Mesothelial cell of epicardium (in vitro differentiated cells): ENCODE measurements around the gene CARNS1. TPM values are rescaled to one million over a fixed set of nuclear protein-coding genes. Genes with fewer than 3 reads are reported as not detected.

Experiments used
- DNase-seq, 2 experiments: peaks; one replicate each; pipeline ENCODE4 v3.0.0; 2021; ENCODE audit warnings: low spot score in 2 of 2; ENCODE audit not compliant: unreplicated experiment in 2 of 2
- H3K27ac Mint-ChIP-seq: 2 replicates; pipeline ENCODE4 v1.8.0; 2021; ENCODE audit warnings: mixed read lengths
- H3K27me3 Mint-ChIP-seq: 2 replicates; pipeline ENCODE4 v1.8.0; 2021; ENCODE audit warnings: low read depth, mixed read lengths
- H3K36me3 Mint-ChIP-seq: 2 replicates; pipeline ENCODE4 v1.8.0; 2021; ENCODE audit warnings: mixed read lengths
- H3K4me1 Mint-ChIP-seq: 2 replicates; pipeline ENCODE4 v1.8.0; 2021; ENCODE audit warnings: mixed read lengths
- H3K4me3 Mint-ChIP-seq: 2 replicates; pipeline ENCODE4 v1.8.0; 2021; ENCODE audit warnings: mild to moderate bottlenecking, moderate library complexity, mixed read lengths
- H3K9me3 Mint-ChIP-seq: 2 replicates; pipeline ENCODE4 v1.8.0; 2021; ENCODE audit warnings: mixed read lengths
- CTCF ChIP-seq: fragments of 200-600 bp; sonication (generic); IDR thresholded peaks from one replicate; pipeline ENCODE4 v1.5.0; 2021; ENCODE audit warnings: antibody characterized with exemption; ENCODE audit not compliant: unreplicated experiment
- total RNA-seq: library from RNA; stranded (reverse); gene quantifications from 3 replicates; pipeline ENCODE4 v1.2.1, GENCODE V29; 2021

CARNS1 gene
- total RNA-seq, 1 donor from 2014 or later: 21.1 TPM

- H3K27ac Mint-ChIP-seq: no peak overlapping the region
- no peaks in the 10 kb centered on the region for H3K36me3 Mint-ChIP-seq
- no peak overlapping the region for H3K4me3 Mint-ChIP-seq
- TF ChIP-seq CTCF: no peak
- no peak for DNase-seq
- peaks cover 17% of the 10 kb centered on the region for H3K4me1 Mint-ChIP-seq
- no peaks in the 10 kb centered on the region for H3K9me3 Mint-ChIP-seq
- H3K27me3 Mint-ChIP-seq: peaks cover 10% of the 10 kb centered on the region
These were observed 10.8 kb upstream of the CARNS1 start for GRCh38 chr11:67404515-67405195.

GRCh38 chr11:67405196-67405567 lies 10.3 kb upstream of the CARNS1 start:
- DNase-seq: no peak
- TF ChIP-seq CTCF: no peak
- Mint-ChIP-seq H3K4me1 (peaks cover 15% of the 10 kb centered on the region), H3K27ac (no peak overlapping the region), H3K36me3 (no peaks in the 10 kb centered on the region), H3K27me3 (peaks cover 12% of the 10 kb centered on the region), H3K9me3 (no peaks in the 10 kb centered on the region), H3K4me3 (no peak overlapping the region)

- Mint-ChIP-seq H3K4me3 (no peak overlapping the region), H3K27ac (no peak overlapping the region), H3K4me1 (peaks cover 10% of the 10 kb centered on the region), H3K36me3 (no peaks in the 10 kb centered on the region), H3K27me3 (peaks cover 15% of the 10 kb centered on the region), H3K9me3 (no peaks in the 10 kb centered on the region)
- TF ChIP-seq CTCF: no peak
- no peak for DNase-seq
These were observed 9.7 kb upstream of the CARNS1 start for GRCh38 chr11:67405688-67406339.

GRCh38 chr11:67406420-67406968 lies 9.0 kb upstream of the CARNS1 start:
- Mint-ChIP-seq H3K4me3 (no peak overlapping the region), H3K4me1 (peaks cover 9% of the 10 kb centered on the region), H3K9me3 (no peaks in the 10 kb centered on the region), H3K27me3 (peaks cover 20% of the 10 kb centered on the region), H3K36me3 (no peaks in the 10 kb centered on the region), H3K27ac (no peak overlapping the region)
- DNase-seq: no peak
- no peak for TF ChIP-seq CTCF

GRCh38 chr11:67406969-67407687 lies 8.3 kb upstream of the CARNS1 start:
- Mint-ChIP-seq H3K27ac (no peak overlapping the region), H3K36me3 (no peaks in the 10 kb centered on the region), H3K9me3 (no peaks in the 10 kb centered on the region), H3K4me3 (no peak overlapping the region), H3K4me1 (peaks cover 7% of the 10 kb centered on the region), H3K27me3 (peaks cover 27% of the 10 kb centered on the region)
- no peak for TF ChIP-seq CTCF
- DNase-seq: no peak
